Jurkat, Clone E6-1 (cell line): ENCODE data around the gene GCFC2. TPM values are rescaled to one million over a fixed set of nuclear protein-coding genes. Genes with fewer than 3 reads are reported as not detected.
"Not testable (repeated sequence)": the region's sequence is repeated elsewhere in the genome, so short reads cannot be mapped to it uniquely, and the experiment has no call there.

Experiments used
- DNase-seq: peaks from one replicate; pipeline ENCODE4 v3.0.0-alpha.2; 2011; ENCODE audit warnings: low read depth, low spot score
- H3K4me3 ChIP-seq: 2 replicates; pipeline ENCODE4 v1.5.1; 2011; ENCODE audit warnings: mild to moderate bottlenecking, low read length, control low read depth, moderate library complexity
- polyA plus RNA-seq: library from polyadenylated mRNA; unstranded; fragments of >200 nt; gene quantifications from one replicate; pipeline ENCODE4 v1.2.1, GENCODE V29; 2012; ENCODE audit warnings: missing spikeins; ENCODE audit not compliant: insufficient read length, insufficient read depth

GCFC2 gene
- polyA plus RNA-seq = 35.7 TPM

GRCh38 chr2:75710577-75711253 lies at the start of gene GCFC2:
Gene GCFC2 (minus strand): TSS chr2:75710915. CDS start chr2:75710855, 60 bp downstream.
- H3K4me3 ChIP-seq = peak within 1 kb of the TSS; percentile 82
- peak; percentile 77 for DNase-seq

- no peak overlapping the region for H3K4me3 ChIP-seq
- no peak for DNase-seq
Measured at GRCh38 chr2:75752828-75753227, 42.1 kb upstream of the GCFC2 start.

- no peak for DNase-seq
- H3K4me3 ChIP-seq = no peak overlapping the region
Measured at GRCh38 chr2:75751824-75752468, 41.2 kb upstream of the GCFC2 start.

DNA sequence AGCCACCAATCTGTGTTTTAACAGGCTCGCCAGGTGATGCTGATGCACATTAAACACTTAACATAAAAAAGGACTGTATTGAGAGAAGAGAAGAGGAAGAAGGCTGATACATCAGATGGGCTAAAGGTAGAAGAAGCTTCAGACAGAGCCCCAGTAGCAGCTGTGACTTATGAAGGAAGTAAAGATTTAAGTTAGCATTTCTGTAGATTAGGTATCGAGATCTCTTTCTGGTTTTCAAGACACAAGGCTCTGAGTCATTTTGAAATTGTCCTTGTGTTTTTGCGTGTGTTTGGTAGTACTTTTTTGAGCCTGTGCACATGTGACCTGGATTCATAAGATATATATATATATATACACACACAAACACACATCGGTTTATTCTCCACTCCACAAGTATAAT lies 40.6 kb upstream of the GCFC2 start:
- DNase-seq = no peak
- no peak overlapping the region for H3K4me3 ChIP-seq

DNA sequence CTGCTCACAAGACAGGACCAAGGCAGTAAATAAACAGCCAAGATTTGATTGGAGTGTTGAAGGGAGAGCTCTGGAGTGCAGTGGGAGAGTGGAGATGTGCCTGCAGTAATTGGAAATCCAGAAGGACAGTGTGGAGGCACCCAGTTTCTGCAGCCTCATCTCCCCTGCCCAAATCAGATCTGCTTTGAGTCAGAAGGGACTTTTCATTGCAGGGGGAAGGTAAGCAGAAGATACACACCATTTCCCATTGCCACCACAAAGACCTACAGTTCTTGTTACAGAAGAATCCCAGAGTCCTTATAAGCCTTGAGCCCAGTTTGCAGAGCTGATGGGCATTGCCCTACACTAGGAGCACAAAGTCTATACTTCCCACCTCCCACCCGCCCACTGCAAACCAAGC lies 27.2 kb upstream of the GCFC2 start:
- DNase-seq = no peak
- H3K4me3 ChIP-seq = no peak overlapping the region

- no peak overlapping the region for H3K4me3 ChIP-seq
- no peak for DNase-seq
Measured at GRCh38 chr2:75736276-75736675, 25.6 kb upstream of the GCFC2 start.

GRCh38 chr2:75729861-75730260 lies 19.1 kb upstream of the GCFC2 start:
- no peak overlapping the region for H3K4me3 ChIP-seq
- no peak for DNase-seq

DNA sequence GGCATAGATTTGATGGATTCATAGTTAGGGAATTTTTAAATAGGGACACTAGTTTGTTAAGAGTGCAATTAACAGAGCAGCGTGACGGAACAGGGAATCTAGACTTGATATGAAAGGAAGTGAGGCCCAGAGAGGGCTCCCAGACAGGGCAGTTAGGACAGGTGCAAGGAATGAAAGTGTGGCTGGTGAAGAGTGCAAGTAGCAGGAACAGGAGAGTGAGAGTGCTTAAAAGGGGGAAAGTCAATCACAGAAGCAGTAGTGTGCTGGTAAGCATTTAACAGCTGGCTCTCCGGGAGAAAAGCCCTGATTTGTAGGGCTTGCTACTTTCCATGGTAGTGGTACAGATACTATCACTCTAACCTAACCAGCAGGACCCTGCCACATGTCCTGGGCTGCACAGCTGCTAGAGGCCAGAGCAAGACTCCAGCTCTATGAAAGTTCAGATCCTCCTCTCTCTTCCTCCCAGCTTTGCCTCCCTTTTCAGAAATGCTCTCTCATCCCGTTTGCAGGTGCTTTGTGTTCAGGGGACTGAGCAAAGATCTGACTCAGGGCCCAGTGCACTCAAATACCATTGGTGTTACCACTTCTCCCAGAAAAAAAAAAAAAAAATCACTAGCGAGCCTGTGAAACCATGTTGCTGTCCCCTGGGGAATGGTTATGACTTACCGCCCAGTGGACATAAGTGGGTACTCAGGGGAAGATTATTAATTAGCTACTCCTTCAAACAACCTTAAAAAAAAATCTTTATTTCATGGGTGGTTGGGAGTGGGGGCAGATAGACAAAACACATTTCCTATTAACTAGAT lies 18.1 kb upstream of the GCFC2 start:
- H3K4me3 ChIP-seq = no peak overlapping the region
- no peak for DNase-seq

DNA sequence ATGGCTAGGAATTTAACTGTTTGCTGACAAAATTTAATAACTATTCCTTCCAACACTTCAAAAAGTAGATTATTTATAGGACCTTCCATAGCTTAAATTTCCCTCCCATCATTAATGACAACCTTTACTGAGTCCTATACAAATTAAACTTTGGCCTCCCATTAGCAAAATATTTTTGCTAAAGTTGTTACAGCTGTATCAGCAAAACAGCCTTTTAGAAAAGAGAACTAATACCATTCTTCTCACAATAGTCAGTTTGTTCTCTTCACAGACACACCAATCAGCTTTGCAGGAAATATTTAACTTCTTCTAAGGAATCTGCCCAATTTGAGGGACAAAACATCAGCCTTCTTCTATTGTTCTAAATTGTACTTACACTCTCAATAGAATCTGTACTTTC lies 12.0 kb upstream of the GCFC2 start:
- no peak overlapping the region for H3K4me3 ChIP-seq
- DNase-seq = no peak

GRCh38 chr2:75720525-75720924 lies 9.8 kb upstream of the GCFC2 start:
- H3K4me3 ChIP-seq = no peak overlapping the region
- no peak for DNase-seq

DNA sequence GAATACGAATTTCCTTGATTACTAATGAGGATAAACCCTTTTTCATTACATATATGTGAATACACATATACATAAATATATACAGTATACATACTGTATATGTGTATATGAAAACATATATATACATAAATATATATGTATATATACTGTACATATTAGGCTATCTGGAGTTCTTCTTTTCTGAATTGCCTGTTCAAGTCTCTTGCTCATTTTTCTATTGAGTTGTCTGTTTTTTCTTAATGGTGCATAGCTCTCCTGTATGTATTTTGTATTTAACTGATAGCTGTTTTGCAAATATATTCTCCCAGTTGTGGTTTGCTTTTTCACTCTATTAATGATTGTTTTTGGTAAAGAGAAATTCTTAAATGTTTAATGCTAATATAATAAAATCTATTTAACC lies 8.9 kb upstream of the GCFC2 start:
- no peak overlapping the region for H3K4me3 ChIP-seq
- no peak for DNase-seq

DNA sequence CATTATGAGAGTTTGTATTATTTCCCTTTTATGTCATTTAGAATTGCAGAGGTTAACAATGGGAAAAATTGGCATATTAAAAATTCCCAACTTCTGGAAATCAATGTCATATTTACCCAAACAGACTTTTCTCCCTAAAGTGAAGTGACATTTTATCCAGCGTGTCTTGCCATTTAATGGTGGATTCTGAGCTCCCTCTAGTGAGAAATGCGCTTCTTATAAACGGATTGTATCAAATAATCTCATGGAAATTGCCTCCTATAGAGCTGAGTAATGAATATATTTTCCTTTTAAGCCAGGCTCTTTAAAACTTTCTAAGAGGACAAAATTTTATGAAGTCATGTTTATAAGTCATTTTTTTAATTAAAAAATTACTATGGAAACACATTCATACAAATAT lies 5.7 kb upstream of the GCFC2 start:
- no peak for DNase-seq
- no peak overlapping the region for H3K4me3 ChIP-seq

DNA sequence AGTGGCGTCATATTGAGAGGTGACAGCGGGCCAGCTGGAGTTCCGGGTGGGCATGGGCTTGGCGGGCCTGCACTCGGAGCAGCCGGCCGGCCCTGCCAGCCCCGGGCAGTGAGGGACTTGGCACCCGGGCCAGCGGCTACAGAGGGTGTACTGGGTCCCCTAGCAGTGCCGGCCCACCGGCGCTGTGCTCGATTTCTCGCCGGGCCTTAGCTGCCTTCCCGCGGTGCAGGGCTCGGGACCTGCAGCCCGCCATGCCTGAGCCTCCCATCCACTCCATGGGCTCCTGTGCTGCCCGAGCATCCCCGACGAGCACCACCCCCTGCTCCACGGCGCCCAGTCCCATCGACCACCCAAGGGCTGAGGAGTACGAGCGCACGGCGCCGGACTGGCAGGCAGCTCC lies 875 bp upstream of the GCFC2 start:
- H3K4me3 ChIP-seq = peak overlapping the region; percentile 82
- DNase-seq = not testable (repeated sequence)

GRCh38 chr2:75710220-75710576 lies 517 bp downstream of the GCFC2 start:
- peak; percentile 47 for DNase-seq
- H3K4me3 ChIP-seq = peak overlapping the region; percentile 82

GRCh38 chr2:75709297-75709696 lies 1.4 kb downstream of the GCFC2 start:
- H3K4me3 ChIP-seq = peak overlapping the region; percentile 82
- DNase-seq = no peak

DNA sequence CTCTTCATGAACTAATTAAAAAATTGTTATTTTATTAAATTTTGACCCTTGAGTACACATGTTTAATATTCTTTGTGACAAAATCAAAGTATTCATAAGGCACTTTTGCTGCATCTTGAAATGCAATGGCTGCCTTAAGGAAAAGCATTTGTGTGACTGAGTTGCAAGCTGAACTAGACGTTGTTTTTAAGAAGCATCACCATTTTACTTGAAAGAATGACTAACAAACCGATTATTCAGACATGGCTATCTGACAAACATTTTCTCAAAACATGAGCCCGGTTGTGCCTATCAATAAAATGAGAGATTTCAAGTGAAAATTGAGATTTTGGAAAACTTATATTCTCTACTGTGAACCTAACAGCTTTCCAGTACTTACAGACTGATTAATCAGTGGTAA lies 2.8 kb downstream of the GCFC2 start:
- no peak for DNase-seq
- H3K4me3 ChIP-seq = no peak overlapping the region

DNA sequence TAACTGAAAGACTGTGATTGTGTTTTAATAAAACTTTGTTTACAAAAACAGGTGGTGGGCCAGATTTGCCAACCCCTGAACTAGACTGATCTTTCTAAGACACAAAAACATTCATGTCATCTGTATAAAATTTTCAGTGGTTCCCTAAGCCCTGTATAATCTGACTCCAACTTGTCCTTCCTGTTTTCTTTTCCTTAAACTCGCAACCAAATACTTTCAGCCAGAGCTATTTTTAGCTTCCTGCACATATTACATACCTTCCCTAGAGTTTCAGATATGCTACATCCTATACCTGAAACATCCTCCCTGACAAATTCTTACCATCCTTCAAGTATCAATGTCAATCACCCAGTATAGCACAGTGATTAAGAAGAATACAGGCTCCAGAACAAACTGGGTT lies 4.8 kb downstream of the GCFC2 start:
- no peak overlapping the region for H3K4me3 ChIP-seq
- no peak for DNase-seq

DNA sequence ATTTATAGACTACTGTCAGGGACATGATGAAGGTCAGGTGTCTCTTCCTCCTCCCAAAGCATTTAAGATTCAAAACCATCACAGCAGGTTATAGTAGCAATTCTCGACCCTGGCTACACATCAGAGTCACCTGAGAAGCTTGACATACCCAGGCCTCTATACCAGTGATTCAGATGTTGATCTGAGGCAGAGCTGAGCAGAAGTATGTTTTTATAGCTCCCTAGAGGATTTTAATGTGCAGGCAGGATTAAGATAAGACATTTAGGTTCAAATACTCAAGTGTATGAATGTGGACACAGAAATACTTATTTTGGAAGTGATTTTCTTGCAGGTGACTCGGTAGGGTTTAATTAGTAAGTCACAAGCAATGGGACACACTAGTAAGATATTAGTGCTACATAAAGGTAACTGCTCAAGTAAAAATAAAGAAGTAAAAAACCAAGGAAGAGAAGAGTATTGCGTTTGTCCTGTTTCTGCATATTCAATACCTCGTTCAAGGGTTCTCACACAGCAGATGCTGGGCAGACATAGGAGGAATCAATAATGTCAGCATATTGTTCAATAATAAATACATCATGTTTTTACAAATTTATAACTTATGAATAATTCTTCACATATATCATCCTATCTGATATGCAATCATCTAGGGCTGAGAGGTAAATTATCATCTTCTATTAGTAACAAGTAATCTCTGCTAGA lies 7.0 kb downstream of the GCFC2 start:
- H3K4me3 ChIP-seq = no peak overlapping the region
- DNase-seq = no peak

GRCh38 chr2:75702593-75702992 lies 8.1 kb downstream of the GCFC2 start:
- no peak for DNase-seq
- no peak overlapping the region for H3K4me3 ChIP-seq

- DNase-seq = no peak
- no peak overlapping the region for H3K4me3 ChIP-seq
Measured at GRCh38 chr2:75698918-75699317, 11.8 kb downstream of the GCFC2 start.
